ENCODE data around the gene ZSWIM4.

The ZSWIM4 gene

DNA sequence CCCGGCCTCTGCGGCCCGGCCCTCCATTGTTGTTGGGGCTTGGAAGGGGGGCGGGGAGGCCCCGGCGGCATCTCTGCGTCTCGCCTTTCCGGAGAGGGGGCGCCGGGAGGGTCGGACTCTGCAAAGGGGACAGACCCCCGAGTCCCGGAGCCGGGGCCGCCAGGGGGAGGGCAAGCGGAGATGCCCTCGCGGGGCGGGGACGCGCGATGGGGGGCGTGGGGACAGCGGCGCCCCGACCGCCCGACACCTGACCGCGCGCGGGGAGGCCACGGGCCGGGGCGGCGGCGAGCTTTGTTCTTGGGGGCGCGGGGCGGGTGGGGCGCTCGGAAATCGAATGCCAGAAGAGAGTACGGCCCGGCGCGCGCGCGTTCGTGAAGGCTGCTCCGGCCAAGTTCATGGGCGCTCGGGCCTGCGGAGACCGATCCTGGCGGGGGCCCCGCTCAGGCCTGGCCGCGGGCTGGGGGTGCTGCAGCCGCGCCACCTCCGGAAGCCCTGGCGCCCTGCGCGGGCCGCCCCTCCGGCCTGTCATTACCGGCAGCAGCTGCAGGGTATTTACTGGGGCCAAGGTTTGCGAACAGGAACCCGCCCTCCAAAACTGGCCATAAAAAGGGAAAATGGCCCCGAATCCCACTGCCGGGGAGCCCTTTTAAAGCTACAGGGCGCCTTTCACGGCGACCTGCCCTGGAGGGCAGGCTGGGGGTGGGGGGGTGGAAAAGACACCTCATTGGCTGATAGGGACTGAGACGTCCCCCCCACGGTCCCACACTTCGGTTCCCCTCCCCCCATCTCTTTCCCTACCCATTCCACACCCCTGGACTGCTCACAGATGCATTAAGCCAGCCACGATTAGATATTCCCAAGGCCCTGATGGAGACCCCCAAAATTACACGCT lies 70.6 kb downstream of the ZSWIM4 start:
- in situ Hi-C loops (cut with MboI; ENCODE audit: low sequenced_read_pairs), result loop anchor here (10.0 to 25.0 kb wide), 2 partner anchors 271 to 579 kb away; no protein-coding TSS in a partner anchor

DNA sequence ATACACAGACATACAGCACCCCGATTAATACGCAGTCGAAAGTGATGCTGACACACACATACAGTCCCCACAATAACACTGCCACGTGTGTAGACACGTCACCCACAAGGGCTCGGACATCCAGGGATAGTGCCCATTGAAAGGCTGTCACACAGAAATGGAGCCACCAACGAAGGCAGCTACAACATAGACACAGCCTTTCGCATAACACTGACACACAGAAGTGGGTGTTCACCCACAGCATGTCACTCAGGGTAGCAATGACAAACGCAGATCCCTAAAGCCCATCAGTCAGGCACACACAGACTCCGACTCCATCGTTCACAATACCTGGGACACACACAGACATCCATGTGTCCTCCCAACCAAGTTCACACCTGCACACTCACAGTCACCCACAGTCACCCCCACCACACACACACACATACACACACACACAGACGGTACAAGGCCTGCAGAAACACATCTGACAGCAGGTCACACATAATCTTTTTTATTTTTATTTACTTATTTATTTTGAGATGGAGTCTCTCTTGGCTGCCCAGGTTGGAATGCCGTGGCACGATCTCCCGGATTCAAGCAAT lies 71.3 kb downstream of the ZSWIM4 start:
- in situ Hi-C loops (cut with MboI; ENCODE audit: low sequenced_read_pairs), result loop anchor here (10.0 to 25.0 kb wide), 2 partner anchors 272 to 579 kb away; no protein-coding TSS in a partner anchor

DNA sequence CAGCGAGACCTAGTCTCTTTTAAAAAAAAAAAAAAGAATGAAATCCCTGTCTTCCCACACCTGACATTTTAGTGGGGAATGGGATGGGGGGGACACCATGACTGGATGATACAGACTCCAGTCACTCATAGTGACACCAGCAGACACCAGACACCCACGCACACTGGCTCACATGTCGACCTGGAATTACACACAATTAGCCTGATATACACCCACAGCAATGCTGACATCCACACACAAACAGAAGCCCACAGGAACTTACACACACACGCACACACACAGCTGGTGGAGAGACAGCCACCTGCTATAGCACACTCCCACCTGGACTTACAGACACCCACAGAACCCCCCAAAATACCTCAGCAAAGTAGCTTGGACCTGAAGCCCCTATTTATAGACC lies 73.4 kb downstream of the ZSWIM4 start:
- in situ Hi-C loops (cut with MboI; ENCODE audit: low sequenced_read_pairs), result loop anchor here (10.0 to 25.0 kb wide), 2 partner anchors 274 to 581 kb away; no protein-coding TSS in a partner anchor

DNA sequence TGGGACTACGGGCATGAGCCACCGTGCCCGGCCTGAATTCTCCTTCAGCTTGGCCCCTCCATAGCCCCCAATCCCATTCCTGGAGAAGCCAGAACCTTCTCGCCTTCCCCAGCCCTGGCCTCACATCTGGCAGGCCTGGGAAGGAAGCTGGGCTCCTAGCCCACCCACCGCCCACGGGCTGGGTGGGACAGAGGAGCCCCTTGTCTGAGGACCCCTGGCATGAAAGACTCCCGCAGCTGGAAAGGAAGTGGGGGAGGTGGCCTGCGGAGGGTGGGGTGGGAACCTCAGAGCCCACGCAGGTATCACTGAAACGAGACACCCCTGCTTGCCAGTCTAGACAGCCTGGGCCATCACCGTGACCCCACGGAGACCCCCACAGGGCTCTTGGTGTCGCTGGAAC lies 74.0 kb downstream of the ZSWIM4 start:
- in situ Hi-C loops (cut with MboI; ENCODE audit: low sequenced_read_pairs), result loop anchor here (10.0 to 25.0 kb wide), 2 partner anchors 274 to 582 kb away; no protein-coding TSS in a partner anchor

DNA sequence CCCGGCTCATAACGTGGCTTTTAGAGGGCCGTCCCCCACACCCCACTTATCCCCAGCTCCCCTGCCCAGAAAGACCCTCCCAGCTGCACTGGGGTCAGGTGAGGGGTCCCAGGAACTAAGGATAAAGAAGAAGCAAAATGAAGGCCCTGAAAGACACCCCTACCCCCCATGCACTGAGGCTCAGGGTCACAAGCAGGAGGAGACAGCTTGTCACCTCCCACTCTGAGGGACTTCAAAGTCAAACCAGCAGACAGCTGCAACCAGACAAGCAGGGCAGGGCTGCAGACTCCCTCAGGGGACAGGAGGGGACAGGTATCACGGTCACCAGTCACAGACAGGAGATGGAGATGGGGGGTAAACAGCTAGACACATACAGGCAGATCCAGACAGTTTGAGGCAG lies 75.6 kb downstream of the ZSWIM4 start:
- in situ Hi-C loops (cut with MboI; ENCODE audit: low sequenced_read_pairs), result loop anchor here (10.0 to 25.0 kb wide), 2 partner anchors 584 to 614 kb away; no protein-coding TSS in a partner anchor

DNA sequence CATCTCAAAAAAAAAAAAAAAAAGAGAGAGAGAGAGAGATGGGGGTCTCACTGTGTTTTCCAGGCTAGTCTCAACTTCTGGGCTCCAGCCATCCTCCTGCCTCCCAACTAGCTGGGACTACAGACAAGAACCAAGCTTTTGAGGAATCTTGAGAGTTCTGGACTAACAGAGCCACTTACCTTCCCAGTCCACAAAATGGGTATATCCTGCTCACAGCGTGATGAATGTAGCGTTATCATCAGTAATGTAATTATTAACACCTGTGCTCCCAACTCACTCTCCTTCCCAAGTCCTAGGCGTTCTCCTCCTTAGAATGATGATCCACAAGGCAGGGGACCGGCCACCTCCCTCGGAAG lies 77.1 kb downstream of the ZSWIM4 start:
- in situ Hi-C loops (cut with MboI; ENCODE audit: low sequenced_read_pairs), result loop anchor here (10.0 to 25.0 kb wide), 2 partner anchors 585 to 612 kb away; no protein-coding TSS in a partner anchor

DNA sequence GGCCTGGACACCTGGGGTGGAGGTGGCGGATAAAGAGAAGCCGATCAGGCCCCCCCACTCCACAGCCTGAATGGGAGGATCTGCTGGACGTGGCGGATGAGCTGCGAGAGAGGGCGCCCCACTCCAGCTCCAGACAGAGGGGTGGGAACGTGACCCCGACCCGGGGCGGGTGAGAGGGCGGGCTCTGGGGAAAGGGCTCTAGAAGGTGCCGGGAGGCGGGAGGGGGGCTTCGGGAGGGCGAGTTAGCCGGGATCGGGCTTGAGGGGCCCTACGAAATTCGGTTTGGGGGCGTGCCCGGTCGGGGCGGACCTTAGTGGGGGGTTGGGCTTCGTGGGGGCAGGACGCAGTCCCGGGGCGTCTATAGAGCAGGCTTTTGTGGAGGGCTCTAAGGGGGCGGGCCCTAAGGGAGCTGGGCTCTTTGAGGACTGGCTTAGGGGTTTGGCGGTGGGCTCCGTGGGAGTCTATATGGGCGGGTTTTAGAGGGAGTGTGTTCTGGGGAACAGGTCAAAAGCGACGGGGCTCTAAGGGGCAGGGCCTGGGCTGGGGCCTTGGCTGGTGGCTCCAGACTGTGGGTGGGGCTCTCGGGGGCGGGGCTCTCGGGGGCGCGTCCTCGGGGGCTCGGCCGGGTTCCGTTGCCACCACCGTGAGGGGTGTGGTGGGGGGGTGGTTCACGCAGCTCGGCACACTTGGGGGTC lies 77.6 kb downstream of the ZSWIM4 start:
- in situ Hi-C loops (cut with MboI; ENCODE audit: low sequenced_read_pairs), result loop anchor here (10.0 to 25.0 kb wide), 2 partner anchors 586 to 612 kb away; no protein-coding TSS in a partner anchor

DNA sequence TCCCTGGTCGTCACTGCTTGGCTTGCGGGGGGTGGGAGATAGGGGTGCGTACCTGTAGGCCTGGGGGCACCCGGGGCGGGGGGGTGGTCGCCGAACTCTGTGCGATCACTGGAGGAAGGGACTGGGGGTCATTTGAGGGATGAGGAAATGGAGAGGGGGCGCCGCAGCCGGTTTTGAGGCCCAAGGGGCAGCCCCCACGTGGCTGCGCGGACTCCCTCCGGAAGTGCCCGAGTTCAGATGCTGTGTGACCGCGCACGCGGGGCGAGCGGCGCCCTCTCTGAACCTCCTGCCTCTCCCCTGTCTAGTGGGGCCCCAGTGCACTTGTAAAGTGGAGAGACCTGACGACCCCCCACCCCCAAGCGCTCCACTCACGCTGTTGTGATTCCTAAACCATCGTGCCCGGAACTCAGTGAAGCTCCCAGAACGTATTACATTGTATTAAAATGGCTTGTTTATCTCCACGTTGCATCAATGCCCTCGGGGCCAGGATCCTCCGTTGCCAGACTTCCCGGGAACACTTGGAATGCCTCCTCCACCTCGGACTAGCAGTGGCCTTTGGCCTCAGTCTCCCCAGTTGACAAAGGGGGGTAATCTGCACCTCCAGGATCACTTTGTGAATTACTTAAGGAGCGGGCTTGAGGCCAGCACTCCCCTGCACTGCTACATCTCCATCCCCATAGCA lies 78.7 kb downstream of the ZSWIM4 start:
- in situ Hi-C loops (cut with MboI; ENCODE audit: low sequenced_read_pairs), result loop anchor here (10.0 to 25.0 kb wide), 2 partner anchors 587 to 611 kb away; no protein-coding TSS in a partner anchor

DNA sequence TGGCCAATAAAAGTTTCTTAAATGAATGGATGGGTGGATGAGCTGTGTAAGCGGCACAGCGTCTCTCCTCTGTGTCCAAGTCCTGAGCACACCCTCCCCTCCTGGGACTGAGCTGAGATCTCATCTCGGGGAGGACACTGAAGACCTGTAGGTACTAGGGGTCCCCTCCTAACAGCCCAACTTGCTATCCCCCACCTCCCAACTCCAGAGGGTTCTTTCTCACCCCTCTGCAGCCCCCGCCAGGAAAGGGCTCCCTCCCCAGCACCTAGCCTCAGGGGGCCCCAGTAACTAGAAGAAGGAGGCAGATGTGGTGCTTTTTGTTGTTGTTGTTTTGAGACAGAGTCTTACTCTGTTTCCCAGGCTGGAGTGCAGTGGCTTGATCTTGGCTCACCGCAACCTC lies 80.6 kb downstream of the ZSWIM4 start:
- in situ Hi-C loops (cut with MboI; ENCODE audit: low sequenced_read_pairs), result loop anchor here (10.0 to 25.0 kb wide), 2 partner anchors 461 to 609 kb away; no protein-coding TSS in a partner anchor

DNA sequence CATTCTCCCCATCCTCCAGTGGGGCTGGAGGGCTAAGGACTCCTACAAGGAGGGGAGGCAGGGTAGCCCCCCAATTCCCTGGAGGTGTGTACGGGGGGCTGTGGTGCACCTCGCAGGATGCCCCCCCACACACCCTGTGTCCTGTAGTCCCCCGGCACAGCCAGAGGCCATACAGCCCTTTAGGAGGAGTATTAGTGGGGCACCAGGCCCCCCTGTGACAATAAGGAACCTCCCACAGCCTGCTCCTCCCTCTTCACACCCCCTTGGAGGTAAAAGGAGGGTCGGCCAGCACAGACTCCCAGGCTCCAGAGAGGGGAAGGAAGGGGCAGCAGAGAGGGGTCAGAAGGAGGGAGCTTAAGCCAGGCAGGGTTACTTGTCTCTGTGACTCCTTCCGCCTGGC lies 81.6 kb downstream of the ZSWIM4 start, which contains the start of gene NANOS3:
NANOS3 (plus strand) TSS at position 301 of the 400 bp plus-strand sequence. CDS start 115 bp downstream, outside the sequence.
- in situ Hi-C loops (cut with MboI; ENCODE audit: low sequenced_read_pairs), result loop anchor here (10.0 to 25.0 kb wide), 2 partner anchors 460 to 608 kb away; no protein-coding TSS in a partner anchor

DNA sequence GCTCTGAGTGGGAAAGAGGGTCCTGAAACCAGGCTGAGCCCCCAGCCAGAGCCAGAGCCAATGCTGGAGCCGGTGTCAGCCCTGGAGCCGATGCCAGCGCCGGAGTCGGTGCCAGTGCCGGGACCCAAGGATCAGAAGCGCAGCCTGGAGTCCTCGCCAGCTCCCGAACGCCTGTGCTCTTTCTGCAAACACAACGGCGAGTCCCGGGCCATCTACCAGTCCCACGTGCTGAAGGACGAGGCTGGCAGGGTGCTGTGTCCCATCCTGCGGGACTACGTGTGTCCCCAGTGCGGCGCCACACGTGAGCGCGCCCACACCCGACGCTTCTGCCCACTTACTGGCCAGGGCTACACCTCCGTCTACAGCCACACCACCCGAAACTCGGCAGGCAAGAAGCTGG lies 82.1 kb downstream of the ZSWIM4 start:
- in situ Hi-C loops (cut with MboI; ENCODE audit: low sequenced_read_pairs), result loop anchor here (10.0 to 25.0 kb wide), 2 partner anchors 460 to 607 kb away; no protein-coding TSS in a partner anchor

DNA sequence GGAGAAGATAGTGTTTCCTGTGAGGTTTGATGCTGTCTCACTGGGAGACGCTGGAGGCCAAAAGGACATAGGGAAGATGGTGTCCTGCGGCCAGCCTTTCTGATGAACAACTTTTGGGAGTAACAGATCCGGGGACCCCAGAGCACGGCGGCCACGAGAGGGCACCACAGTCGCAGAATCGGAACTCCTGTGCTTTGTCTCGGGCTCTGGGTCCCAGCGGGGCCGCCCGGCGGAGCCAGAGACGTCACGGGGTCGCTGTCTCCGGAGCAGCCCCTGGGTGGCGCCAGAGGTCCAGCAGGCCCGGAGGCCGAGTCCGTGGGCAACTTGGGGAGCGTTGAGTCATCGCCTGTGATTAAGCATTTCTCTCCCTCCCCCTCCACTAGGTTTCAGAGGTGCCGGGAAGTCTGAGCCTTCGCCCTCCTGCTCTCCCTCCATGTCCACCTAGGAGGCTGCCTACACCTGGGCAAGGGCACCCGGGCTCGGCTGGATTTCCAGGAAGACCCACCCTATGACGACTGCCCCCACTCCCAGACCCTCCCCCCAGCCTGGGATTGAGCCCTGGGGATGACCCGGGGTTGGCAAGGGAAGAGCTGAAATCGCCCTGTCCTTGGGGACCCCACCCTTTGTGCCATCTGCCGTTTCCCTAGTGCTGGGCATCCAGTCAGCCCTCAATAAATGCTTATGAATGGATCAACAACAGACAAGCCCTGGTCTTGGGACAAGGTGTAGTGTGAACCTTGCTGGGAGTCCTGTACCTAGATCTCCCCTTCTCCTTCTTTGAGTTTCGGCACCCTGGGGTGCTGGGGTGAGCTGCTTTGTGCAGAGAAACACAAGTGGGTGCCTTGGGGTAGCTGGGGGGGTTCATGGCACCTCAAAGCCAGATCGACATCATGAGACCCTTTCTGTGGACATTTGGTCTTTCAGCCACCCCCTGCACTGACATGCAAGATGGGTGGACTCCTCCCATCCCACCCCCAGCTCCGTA lies 85.1 kb downstream of the ZSWIM4 start:
- in situ Hi-C loops (cut with MboI; ENCODE audit: low sequenced_read_pairs), result loop anchor here (5.0 to 25.0 kb wide), 2 partner anchors 192 to 457 kb away; partner anchors contain the start of gene MISP3

DNA sequence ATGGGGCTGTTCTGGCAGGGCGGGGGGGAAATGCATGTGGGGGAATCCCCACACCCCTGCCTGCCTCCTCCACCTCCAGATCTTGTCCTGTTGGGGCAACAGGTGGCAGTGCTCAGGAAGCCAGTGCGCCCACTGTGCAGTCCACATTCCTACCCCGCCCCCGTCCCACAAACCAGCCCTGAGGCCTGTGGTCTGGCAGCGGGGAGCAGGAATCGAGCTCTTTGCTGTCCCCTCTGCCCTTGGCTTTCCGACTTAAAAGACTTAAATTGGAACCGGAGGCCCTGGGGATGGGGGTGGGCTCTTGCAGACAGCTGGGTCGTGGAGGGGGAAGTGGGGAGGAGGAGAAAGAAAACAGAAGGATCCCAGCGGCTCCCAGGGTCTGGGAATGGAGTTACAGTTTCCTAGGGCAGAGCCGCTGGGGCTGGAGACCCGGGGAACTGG lies 86.0 kb downstream of the ZSWIM4 start:
- in situ Hi-C loops (cut with MboI; ENCODE audit: low sequenced_read_pairs), result loop anchor here (5.0 to 25.0 kb wide), 2 partner anchors 191 to 456 kb away; partner anchors contain the start of gene MISP3
